ENCODE measurements around the gene SPIRE2. TPM values are rescaled to one million over a fixed set of nuclear protein-coding genes. Genes with fewer than 3 reads are reported as not detected.
"Not testable (repeated sequence)": the region's sequence is repeated elsewhere in the genome, so short reads cannot be mapped to it uniquely, and the experiment has no call there.

SPIRE2 gene
- total RNA-seq, 1 donor from 2014 or later, result 2.8 TPM

DNA sequence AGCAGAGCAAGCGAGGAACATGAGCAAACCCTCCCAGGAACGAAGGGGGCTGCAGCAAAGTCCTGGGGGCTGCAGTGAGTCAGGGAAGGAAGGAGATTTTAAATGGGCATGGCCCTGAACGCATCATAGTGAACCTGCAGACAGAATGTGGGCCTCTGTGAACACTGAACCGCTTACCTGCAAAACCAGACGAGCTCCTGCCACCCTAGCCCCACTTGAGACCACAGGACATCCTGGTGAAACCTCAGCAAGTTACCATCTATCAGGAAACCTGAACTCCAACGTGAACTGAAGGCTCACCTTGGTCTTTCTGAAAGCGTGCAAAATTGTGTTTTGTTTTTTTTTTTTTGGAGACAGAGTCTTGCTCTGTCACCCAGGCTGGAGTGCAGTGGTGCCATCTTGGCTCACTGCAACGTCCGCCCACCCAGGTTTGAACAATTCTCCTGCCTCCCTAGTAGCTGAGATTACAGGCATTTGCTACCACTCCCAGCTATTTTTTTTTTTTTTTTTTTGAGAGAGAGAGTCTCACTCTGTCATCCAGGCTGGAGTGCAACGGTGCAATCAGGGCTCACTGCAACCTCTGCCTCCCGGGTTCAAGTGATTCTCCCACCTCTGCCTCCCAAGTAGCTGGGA is 42.6 kb upstream of the SPIRE2 start:
- TF ChIP-seq, protein P1, sequence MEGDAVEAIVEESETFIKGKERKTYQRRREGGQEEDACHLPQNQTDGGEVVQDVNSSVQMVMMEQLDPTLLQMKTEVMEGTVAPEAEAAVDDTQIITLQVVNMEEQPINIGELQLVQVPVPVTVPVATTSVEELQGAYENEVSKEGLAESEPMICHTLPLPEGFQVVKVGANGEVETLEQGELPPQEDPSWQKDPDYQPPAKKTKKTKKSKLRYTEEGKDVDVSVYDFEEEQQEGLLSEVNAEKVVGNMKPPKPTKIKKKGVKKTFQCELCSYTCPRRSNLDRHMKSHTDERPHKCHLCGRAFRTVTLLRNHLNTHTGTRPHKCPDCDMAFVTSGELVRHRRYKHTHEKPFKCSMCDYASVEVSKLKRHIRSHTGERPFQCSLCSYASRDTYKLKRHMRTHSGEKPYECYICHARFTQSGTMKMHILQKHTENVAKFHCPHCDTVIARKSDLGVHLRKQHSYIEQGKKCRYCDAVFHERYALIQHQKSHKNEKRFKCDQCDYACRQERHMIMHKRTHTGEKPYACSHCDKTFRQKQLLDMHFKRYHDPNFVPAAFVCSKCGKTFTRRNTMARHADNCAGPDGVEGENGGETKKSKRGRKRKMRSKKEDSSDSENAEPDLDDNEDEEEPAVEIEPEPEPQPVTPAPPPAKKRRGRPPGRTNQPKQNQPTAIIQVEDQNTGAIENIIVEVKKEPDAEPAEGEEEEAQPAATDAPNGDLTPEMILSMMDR (conservative IDR thresholded peaks at IDR 0.05; ENCODE audit: low read depth, low read length), result no peak
- no peak overlapping the region for H3K4me3 ChIP-seq (ENCODE audit: low read depth, low read length)
- DNase-seq (ENCODE audit: low read depth), result no peak

DNA sequence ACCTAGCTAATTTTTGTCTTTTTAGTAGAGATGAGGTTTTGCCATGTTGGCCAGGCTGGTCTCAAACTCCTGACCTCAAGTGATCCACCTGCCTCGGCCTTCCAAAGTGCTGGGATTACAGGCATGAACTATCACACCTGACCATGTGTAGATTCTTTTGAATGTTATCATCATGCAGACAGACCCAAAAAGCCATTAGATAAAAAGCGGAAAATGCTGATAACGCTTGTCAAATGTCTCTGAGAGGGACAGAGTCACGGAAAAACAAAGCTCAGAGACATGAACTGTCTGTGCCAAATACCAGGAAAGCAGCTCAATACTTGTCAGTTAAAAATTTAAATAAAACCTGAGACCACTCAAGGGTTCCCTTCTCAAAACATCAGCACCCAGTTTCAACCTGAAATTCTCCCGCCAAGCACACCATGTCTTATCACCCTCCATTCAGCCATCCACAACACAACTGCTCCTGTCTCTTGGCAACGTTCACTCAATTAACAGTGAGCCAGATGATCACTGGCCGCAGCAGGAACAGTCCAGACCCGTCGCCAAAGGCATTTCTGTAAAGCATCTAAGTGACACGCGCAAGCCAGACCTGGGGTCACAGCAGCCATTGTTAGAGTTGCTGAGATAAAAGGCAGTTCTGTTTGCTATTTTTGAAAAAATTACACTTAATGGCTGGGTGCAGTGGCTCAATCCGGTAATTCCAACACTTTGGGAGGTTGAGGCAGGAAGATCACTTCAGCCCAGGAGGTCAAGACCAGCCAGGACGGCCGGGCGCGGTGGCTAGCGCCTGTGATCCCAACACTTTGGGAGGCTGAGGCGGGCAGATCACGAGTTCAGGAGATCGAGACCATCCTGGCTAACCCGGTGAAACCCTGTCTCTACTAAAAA is 41.6 kb upstream of the SPIRE2 start:
- DNase-seq (ENCODE audit: low read depth), result no peak
- TF ChIP-seq, protein P1 (conservative IDR thresholded peaks at IDR 0.05; ENCODE audit: low read depth, low read length), result no peak
- H3K4me3 ChIP-seq (ENCODE audit: low read depth, low read length), result no peak overlapping the region

DNA sequence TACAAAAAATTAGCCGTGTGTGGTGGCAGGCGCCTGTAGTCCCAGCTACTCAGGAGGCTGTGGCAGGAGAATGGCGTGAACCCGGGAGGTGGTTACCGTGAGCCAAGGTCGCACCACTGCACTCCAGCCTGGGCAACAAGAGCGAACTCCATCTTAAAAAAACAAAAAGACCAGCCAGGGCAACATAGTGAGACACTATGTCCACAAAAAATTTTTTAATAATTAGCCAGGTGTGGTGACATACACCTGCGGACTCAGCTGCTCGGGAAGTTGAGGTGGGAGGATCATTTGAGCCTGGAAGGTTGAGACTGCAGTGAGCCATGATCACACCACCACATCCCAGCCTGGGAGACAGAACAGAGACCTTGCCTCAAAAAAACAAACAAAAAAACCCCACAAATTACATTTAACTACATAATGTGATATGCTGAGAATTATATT is 40.9 kb upstream of the SPIRE2 start:
- TF ChIP-seq, protein P1 (conservative IDR thresholded peaks at IDR 0.05; ENCODE audit: low read depth, low read length), result no peak
- DNase-seq (ENCODE audit: low read depth), result no peak
- no peak overlapping the region for H3K4me3 ChIP-seq (ENCODE audit: low read depth, low read length)

GRCh38 chr16:89791278-89791995 is 36.8 kb upstream of the SPIRE2 start:
- TF ChIP-seq, protein P1 (conservative IDR thresholded peaks at IDR 0.05; ENCODE audit: low read depth, low read length), result no peak
- no peak overlapping the region for H3K4me3 ChIP-seq (ENCODE audit: low read depth, low read length)
- DNase-seq (ENCODE audit: low read depth), result no peak

GRCh38 chr16:89793092-89793491 is 35.2 kb upstream of the SPIRE2 start:
- DNase-seq (ENCODE audit: low read depth), result not testable (repeated sequence)

DNA sequence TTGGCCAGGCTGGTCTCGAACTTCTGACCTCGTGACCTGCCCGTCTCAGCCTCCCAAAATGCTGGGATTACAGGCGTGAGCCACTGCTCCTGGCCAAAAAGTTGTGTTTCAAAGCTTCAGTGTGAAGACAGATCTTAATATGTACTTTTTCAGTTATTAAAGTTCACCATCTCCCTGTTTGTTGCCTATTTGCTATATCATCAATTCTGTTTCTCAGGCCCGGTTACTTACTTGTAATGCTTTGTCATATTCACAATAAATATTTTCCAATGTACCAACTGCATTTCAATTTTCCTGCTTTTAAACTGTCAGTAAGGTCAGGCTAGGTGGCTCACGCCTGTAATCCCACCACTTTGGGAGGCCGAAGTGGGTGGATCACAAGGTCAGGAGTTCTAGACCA is 34.3 kb upstream of the SPIRE2 start:
- TF ChIP-seq, protein P1 (conservative IDR thresholded peaks at IDR 0.05; ENCODE audit: low read depth, low read length), result no peak
- DNase-seq (ENCODE audit: low read depth), result no peak

More at GRCh38 chr16:89793092-89793491, 35.2 kb upstream of the SPIRE2 start:
- TF ChIP-seq, protein P1 (conservative IDR thresholded peaks at IDR 0.05; ENCODE audit: low read depth, low read length), result peak; percentile 60
- not testable (repeated sequence) for H3K4me3 ChIP-seq (ENCODE audit: low read depth, low read length)

More for the DNA sequence above, 34.3 kb upstream of the SPIRE2 start:
- H3K4me3 ChIP-seq (ENCODE audit: low read depth, low read length), result no peak overlapping the region
